Panc1 (cell line): ENCODE data around the gene CASP9. TPM values are rescaled to one million over a fixed set of nuclear protein-coding genes. Genes with fewer than 3 reads are reported as not detected.

Experiments
- ATAC-seq: fragments of 200-7000 bp; cut with Tn5 transposase; 2 replicates; pipeline ENCODE4 v1.9.1; 2020; ENCODE audit warnings: mild to moderate bottlenecking, moderate library complexity
- BruUV-seq: library from RNA; stranded (reverse); fragments of 400-500 nt; replicated peaks from 2 replicates; lab custom pipeline; 2021; lab: Mats Ljungman, UMichigan
- CTCF ChIA-PET: fragments of 300-600 bp; sonication (Branson Sonifier 250); formaldehyde crosslinking; loops from one replicate; lab custom pipeline; 2022; ENCODE audit warnings: antibody characterized with exemption; lab: Charles Lee
- POLR2A ChIA-PET: fragments of 300-600 bp; sonication (Branson Sonifier 250); formaldehyde crosslinking; loops from one replicate; lab custom pipeline; 2022; ENCODE audit warnings: antibody characterized with exemption; lab: Charles Lee
- DNase-seq: peaks from one replicate; pipeline ENCODE4 v3.0.0-alpha.2; 2010; ENCODE audit warnings: low read depth, low spot score
- H3K27ac ChIP-seq: 2 replicates; pipeline ENCODE4 v1.5.1; 2011; ENCODE audit warnings: mild to moderate bottlenecking, low read length, inconsistent platforms
- H3K27me3 ChIP-seq: fragments of 200-500 bp; sonication (Bioruptor generic); 2 replicates; pipeline ENCODE4 v1.6.0; 2014; ENCODE audit warnings: low read length, inconsistent platforms; ENCODE audit not compliant: control insufficient read depth, insufficient read depth
- H3K36me3 ChIP-seq: fragments of 200-500 bp; sonication (Bioruptor generic); 2 replicates; pipeline ENCODE4 v1.5.1; 2014; ENCODE audit warnings: inconsistent platforms, mild to moderate bottlenecking, low read length, moderate library complexity; ENCODE audit not compliant: control insufficient read depth, insufficient read depth
- H3K4me1 ChIP-seq: 2 replicates; pipeline ENCODE4 v1.5.1; 2011; ENCODE audit warnings: inconsistent platforms, mild to moderate bottlenecking, low read length, moderate library complexity; ENCODE audit not compliant: control insufficient read depth, insufficient read depth
- H3K4me3 ChIP-seq, 2 experiments: 2 replicates each; pipeline ENCODE4 v1.5.1; 2011 to 2012; ENCODE audit warnings: low read depth in 2 of 2, low read length in 2 of 2, mild to moderate bottlenecking in 2 of 2, inconsistent platforms in 1 of 2, moderate library complexity in 1 of 2
- H3K9me3 ChIP-seq: fragments of 200-500 bp; sonication (Bioruptor generic); 2 replicates; pipeline ENCODE4 v1.5.1; 2014; ENCODE audit warnings: low read depth, mild to moderate bottlenecking, inconsistent platforms, low read length, moderate library complexity; ENCODE audit not compliant: control insufficient read depth, insufficient read depth
- CTCF ChIP-seq: fragments of 450-650 bp; IDR thresholded peaks from 2 replicates; pipeline ENCODE4 v1.5.1; 2017; ENCODE audit warnings: mild to moderate bottlenecking
- POLR2AphosphoS5 ChIP-seq: IDR thresholded peaks from 2 replicates; pipeline ENCODE4 v1.6.1; 2012; ENCODE audit warnings: mild to moderate bottlenecking, low read depth, low read length, moderate library complexity
- REST ChIP-seq, 2 experiments: IDR thresholded peaks; 2 replicates each; pipeline ENCODE4 v1.6.1; 2011 to 2012; ENCODE audit warnings: low read depth in 2 of 2, control low read depth in 1 of 2, low read length in 1 of 2, mild to moderate bottlenecking in 1 of 2, moderate library complexity in 1 of 2; ENCODE audit not compliant: insufficient read depth in 1 of 2
- SIN3A ChIP-seq: IDR thresholded peaks from 2 replicates; pipeline ENCODE4 v1.6.1; 2012; ENCODE audit warnings: low read depth, mild to moderate bottlenecking, low read length, moderate library complexity, borderline replicate concordance; ENCODE audit not compliant: insufficient read depth
- TCF7L2 ChIP-seq: IDR thresholded peaks from 2 replicates; pipeline ENCODE4 v1.6.1; 2011; ENCODE audit warnings: mild to moderate bottlenecking, low read depth, low read length, inconsistent platforms
- in situ Hi-C: cut with HindIII; loops from 2 replicates; pipeline ENCODE4 v1.10.0; 2016; ENCODE audit warnings: low sequenced_read_pairs, low pct_unique_long_range_greater_than_20kb
- intact Hi-C: fragments of 100-400 bp; cut with micrococcal nuclease; formaldehyde crosslinking; loops from one replicate; pipeline ENCODE4 v1.10.0; 2022; ENCODE audit not compliant: unreplicated experiment
- total RNA-seq: library from RNA; stranded (reverse); gene quantifications from one replicate; pipeline ENCODE4 v1.2.1, GENCODE V29; 2021; ENCODE audit not compliant: unreplicated experiment

The CASP9 gene
- total RNA-seq, 1 experiment from 2014 or later = 7.5 TPM

GRCh38 chr1:15504436-15504835 lies 19.6 kb downstream of the CASP9 start:
- ChIA-PET POLR2A (no interaction called here), CTCF (no interaction called here)
- in situ Hi-C loops (no loop called here), intact Hi-C loops (loop anchor here (5.0 to 10.0 kb wide), 2 partner anchors 70 to 182 kb away; partner anchors contain the start of gene CTRC)
- H3K4me3 ChIP-seq = no peak overlapping the region
- no peak overlapping the region for H3K27ac ChIP-seq
- no peaks in the 10 kb centered on the region for H3K27me3 ChIP-seq
- H3K4me1 ChIP-seq = no peaks in the 10 kb centered on the region
- no peak for TF ChIP-seq TCF7L2
- TF ChIP-seq CTCF = no peak
- no peak for TF ChIP-seq SIN3A
- no peak for TF ChIP-seq POLR2AphosphoS5
- no peak for TF ChIP-seq REST (IDR thresholded peaks at IDR 0.05; ENCODE audit: insufficient read depth in 1 of 2, low read depth in 2 of 2, low read length in 1 of 2)
- DNase-seq (no peak), ATAC-seq (no peak)
- H3K9me3 ChIP-seq = no peaks in the 10 kb centered on the region
- H3K36me3 ChIP-seq = no peaks in the 10 kb centered on the region
- no TSS peak for BruUV-seq

GRCh38 chr1:15501208-15502032 lies 22.6 kb downstream of the CASP9 start:
- in situ Hi-C loops = no loop called here
- no peaks in the 10 kb centered on the region for H3K4me1 ChIP-seq
- no peaks in the 10 kb centered on the region for H3K36me3 ChIP-seq
- intact Hi-C loops = loop anchor here (5.0 to 10.0 kb wide), 2 partner anchors 67 to 179 kb away; partner anchors contain the start of gene CTRC
- no peak overlapping the region for H3K27ac ChIP-seq
- BruUV-seq = no TSS peak
- ATAC-seq (peak; percentile 92), DNase-seq (no peak)
- no peaks in the 10 kb centered on the region for H3K27me3 ChIP-seq
- POLR2A ChIA-PET = no interaction called here
- no peak overlapping the region for H3K4me3 ChIP-seq
- TF ChIP-seq REST (IDR thresholded peaks at IDR 0.05; ENCODE audit: insufficient read depth in 1 of 2, low read depth in 2 of 2, low read length in 1 of 2) (no peak), CTCF (peak; percentile 94), POLR2AphosphoS5 (no peak), SIN3A (no peak)
- no peaks in the 10 kb centered on the region for H3K9me3 ChIP-seq
- CTCF ChIA-PET = interaction anchor here (0.9 kb wide), 1 partner anchor 64 kb away, joined by 3 read pairs; the partner anchor contains the start of gene CTRC
